Astrocyte (in vitro differentiated cells and primary cell): ENCODE data around the gene CNIH3. TPM values are rescaled to one million over a fixed set of nuclear protein-coding genes. Genes with fewer than 3 reads are reported as not detected.

Experiments
- DNase-seq: peaks from one replicate; pipeline ENCODE4 v3.0.0-alpha.2; 2010; ENCODE audit warnings: low read depth
- FAIRE-seq: peaks from 2 replicates; lab custom pipeline; 2011; peaks lifted over from hg19 to GRCh38; lab: Jason Lieb, UNC
- H2AFZ ChIP-seq: 2 replicates; pipeline ENCODE4 v1.6.0; 2012; ENCODE audit warnings: low read depth, low read length, inconsistent platforms
- H3K27ac ChIP-seq: 2 replicates; pipeline ENCODE4 v1.5.1; 2011; ENCODE audit warnings: low read depth, low read length, inconsistent platforms
- H3K27me3 ChIP-seq: 2 replicates; pipeline ENCODE4 v1.6.0; 2011; ENCODE audit warnings: low read length, inconsistent platforms; ENCODE audit not compliant: insufficient read depth
- H3K36me3 ChIP-seq: 2 replicates; pipeline ENCODE4 v1.5.1; 2011; ENCODE audit warnings: low read length, inconsistent platforms; ENCODE audit not compliant: insufficient read depth
- H3K4me1 ChIP-seq: 2 replicates; pipeline ENCODE4 v1.5.1; 2011; ENCODE audit warnings: low read length, inconsistent platforms; ENCODE audit not compliant: insufficient read depth
- H3K4me2 ChIP-seq: 2 replicates; pipeline ENCODE4 v1.6.0; 2012; ENCODE audit warnings: low read length, inconsistent platforms
- H3K4me3 ChIP-seq: 2 replicates; pipeline ENCODE4 v1.5.1; 2011; ENCODE audit warnings: low read depth, mild to moderate bottlenecking, low read length, inconsistent platforms; ENCODE audit not compliant: insufficient read depth
- H3K79me2 ChIP-seq: 2 replicates; pipeline ENCODE4 v1.6.0; 2012; ENCODE audit warnings: mild to moderate bottlenecking, low read length, inconsistent platforms; ENCODE audit not compliant: insufficient read depth
- H3K9ac ChIP-seq: 2 replicates; pipeline ENCODE4 v1.6.0; 2012; ENCODE audit warnings: mild to moderate bottlenecking, low read length, inconsistent platforms
- H3K9me3 ChIP-seq: 2 replicates; pipeline ENCODE4 v1.5.1; 2012; ENCODE audit warnings: low read depth, mild to moderate bottlenecking, low read length, inconsistent platforms; ENCODE audit not compliant: insufficient read depth
- H4K20me1 ChIP-seq: 2 replicates; pipeline ENCODE4 v1.6.0; 2012; ENCODE audit warnings: low read length, inconsistent platforms; ENCODE audit not compliant: insufficient read depth
- H3K27ac Mint-ChIP-seq: one replicate; pipeline ENCODE4 v1.8.0; 2021; ENCODE audit warnings: mild to moderate bottlenecking, mixed read lengths; ENCODE audit not compliant: unreplicated experiment
- H3K27me3 Mint-ChIP-seq: one replicate; pipeline ENCODE4 v1.8.0; 2021; ENCODE audit warnings: low read depth, mixed read lengths; ENCODE audit not compliant: unreplicated experiment
- H3K36me3 Mint-ChIP-seq: one replicate; pipeline ENCODE4 v1.8.0; 2021; ENCODE audit warnings: low read depth, mixed read lengths; ENCODE audit not compliant: unreplicated experiment
- H3K4me1 Mint-ChIP-seq: one replicate; pipeline ENCODE4 v1.8.0; 2021; ENCODE audit warnings: low read depth, mixed read lengths; ENCODE audit not compliant: unreplicated experiment
- H3K4me3 Mint-ChIP-seq: one replicate; pipeline ENCODE4 v1.8.0; 2021; ENCODE audit warnings: mild to moderate bottlenecking, moderate library complexity, mixed read lengths; ENCODE audit not compliant: unreplicated experiment
- H3K9me3 Mint-ChIP-seq: one replicate; pipeline ENCODE4 v1.8.0; 2021; ENCODE audit warnings: mild to moderate bottlenecking, mixed read lengths; ENCODE audit not compliant: unreplicated experiment
- EZH2 ChIP-seq: IDR thresholded peaks from 2 replicates; pipeline ENCODE4 v1.6.1; 2012; ENCODE audit warnings: mild to moderate bottlenecking, low read length, inconsistent platforms; ENCODE audit not compliant: insufficient read depth
- total RNA-seq: library from RNA; stranded (reverse); gene quantifications from 2 replicates; pipeline ENCODE4 v1.2.1, GENCODE V29; 2021
- TF ChIP-seq, protein P1 (sequence below): IDR thresholded peaks from 2 replicates; pipeline ENCODE4 v1.5.1; 2011; ENCODE audit warnings: low read depth, mild to moderate bottlenecking, inconsistent platforms, low read length, moderate library complexity; ENCODE audit not compliant: insufficient read depth

Gene CNIH3
- total RNA-seq, 1 donor from 2014 or later: 7.7 TPM

DNA sequence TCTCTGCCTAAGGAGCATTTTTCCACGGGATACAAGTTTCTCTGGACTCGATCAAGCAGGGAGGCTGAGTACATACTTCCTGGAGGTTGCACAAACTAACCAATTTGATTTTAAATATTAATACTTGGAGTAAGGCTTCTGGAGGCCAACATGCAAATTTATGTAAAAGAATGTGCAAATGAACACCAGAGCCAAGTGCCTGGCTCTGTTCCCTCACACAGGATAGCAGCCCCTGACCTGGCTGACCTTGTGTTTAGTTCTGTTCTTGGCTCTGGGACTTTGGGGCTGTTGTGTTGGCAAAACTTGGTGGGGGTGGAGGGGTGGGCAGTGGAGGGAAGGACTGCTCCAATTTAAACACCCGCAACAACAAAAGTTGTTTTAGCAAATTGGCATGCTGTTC is 34.2 kb downstream of the CNIH3 start:
- no peaks in the 10 kb centered on the region for H3K36me3 ChIP-seq
- H2AFZ ChIP-seq: no peak overlapping the region
- DNase-seq (no peak), FAIRE-seq (no peak)
- TF ChIP-seq EZH2: no peak
- TF ChIP-seq, protein P1, sequence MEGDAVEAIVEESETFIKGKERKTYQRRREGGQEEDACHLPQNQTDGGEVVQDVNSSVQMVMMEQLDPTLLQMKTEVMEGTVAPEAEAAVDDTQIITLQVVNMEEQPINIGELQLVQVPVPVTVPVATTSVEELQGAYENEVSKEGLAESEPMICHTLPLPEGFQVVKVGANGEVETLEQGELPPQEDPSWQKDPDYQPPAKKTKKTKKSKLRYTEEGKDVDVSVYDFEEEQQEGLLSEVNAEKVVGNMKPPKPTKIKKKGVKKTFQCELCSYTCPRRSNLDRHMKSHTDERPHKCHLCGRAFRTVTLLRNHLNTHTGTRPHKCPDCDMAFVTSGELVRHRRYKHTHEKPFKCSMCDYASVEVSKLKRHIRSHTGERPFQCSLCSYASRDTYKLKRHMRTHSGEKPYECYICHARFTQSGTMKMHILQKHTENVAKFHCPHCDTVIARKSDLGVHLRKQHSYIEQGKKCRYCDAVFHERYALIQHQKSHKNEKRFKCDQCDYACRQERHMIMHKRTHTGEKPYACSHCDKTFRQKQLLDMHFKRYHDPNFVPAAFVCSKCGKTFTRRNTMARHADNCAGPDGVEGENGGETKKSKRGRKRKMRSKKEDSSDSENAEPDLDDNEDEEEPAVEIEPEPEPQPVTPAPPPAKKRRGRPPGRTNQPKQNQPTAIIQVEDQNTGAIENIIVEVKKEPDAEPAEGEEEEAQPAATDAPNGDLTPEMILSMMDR: no peak
- Mint-ChIP-seq H3K27ac (no peak overlapping the region), H3K9me3 (no peaks in the 10 kb centered on the region), H3K36me3 (no peaks in the 10 kb centered on the region), H3K4me1 (peaks cover 3% of the 10 kb centered on the region), H3K27me3 (peaks cover 2% of the 10 kb centered on the region), H3K4me3 (no peak overlapping the region)
- no peak overlapping the region for H3K9ac ChIP-seq
- H3K4me2 ChIP-seq: no peak overlapping the region
- no peaks in the 10 kb centered on the region for H3K9me3 ChIP-seq
- peaks cover 17% of the 10 kb centered on the region for H3K4me1 ChIP-seq
- H3K79me2 ChIP-seq: peaks cover 82% of the 10 kb centered on the region
- peaks cover 52% of the 10 kb centered on the region for H4K20me1 ChIP-seq
- H3K4me3 ChIP-seq: no peak overlapping the region
- H3K27me3 ChIP-seq: no peaks in the 10 kb centered on the region
- H3K27ac ChIP-seq: no peak overlapping the region

DNA sequence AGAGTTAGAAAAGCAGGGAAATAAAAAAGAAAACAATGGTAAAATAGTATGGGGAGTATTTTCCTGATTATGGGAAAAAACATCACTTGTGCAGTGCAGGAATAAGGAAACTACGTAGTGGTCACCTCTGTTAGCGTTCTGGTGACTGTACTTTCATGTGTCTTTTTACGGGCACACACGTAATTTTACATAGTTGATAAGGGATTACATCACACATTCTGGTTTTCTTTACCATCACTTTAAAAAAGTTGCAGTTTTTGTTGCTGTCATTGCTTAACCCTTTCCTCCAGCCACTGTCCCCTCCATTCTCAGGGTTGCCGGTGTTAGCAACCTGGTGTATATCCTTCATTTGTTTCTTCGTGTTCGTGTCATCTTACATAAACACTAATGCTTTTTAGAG is 35.1 kb downstream of the CNIH3 start:
- H3K4me2 ChIP-seq: no peak overlapping the region
- H2AFZ ChIP-seq: no peak overlapping the region
- H3K27me3 Mint-ChIP-seq: peaks cover 2% of the 10 kb centered on the region
- TF ChIP-seq EZH2: no peak
- TF ChIP-seq, protein P1: no peak
- no peaks in the 10 kb centered on the region for H3K9me3 ChIP-seq
- no peak overlapping the region for H3K27ac Mint-ChIP-seq
- H3K4me1 ChIP-seq: peaks cover 17% of the 10 kb centered on the region
- DNase-seq (no peak), FAIRE-seq (peak; percentile 52)
- no peak overlapping the region for H3K4me3 ChIP-seq
- H4K20me1 ChIP-seq: peaks cover 50% of the 10 kb centered on the region
- H3K36me3 Mint-ChIP-seq: no peaks in the 10 kb centered on the region
- H3K79me2 ChIP-seq: peaks cover 82% of the 10 kb centered on the region
- no peaks in the 10 kb centered on the region for H3K27me3 ChIP-seq
- no peaks in the 10 kb centered on the region for H3K36me3 ChIP-seq
- no peaks in the 10 kb centered on the region for H3K9me3 Mint-ChIP-seq
- H3K4me1 Mint-ChIP-seq: peaks cover 3% of the 10 kb centered on the region
- H3K27ac ChIP-seq: no peak overlapping the region
- H3K9ac ChIP-seq: no peak overlapping the region
- H3K4me3 Mint-ChIP-seq: no peak overlapping the region

DNA sequence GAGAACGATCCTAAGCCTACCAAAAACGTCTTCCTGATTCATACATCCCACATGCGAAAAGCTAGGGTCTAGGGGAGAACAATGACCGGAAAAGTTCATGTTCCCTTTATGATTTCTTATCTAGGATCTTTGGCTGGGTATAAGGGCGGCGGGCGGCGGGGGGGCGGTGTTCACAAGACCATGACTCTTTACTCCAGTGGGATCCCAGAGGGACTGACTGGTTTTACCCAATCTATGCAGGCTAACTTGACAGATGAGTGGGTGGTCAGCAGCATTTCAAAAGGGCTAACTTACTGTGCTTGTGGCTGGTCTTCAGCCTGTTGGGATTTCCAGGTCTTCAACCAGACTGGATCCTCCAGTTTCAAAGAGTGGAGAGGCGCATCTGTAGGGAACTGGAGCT is 40.3 kb downstream of the CNIH3 start:
- Histone ChIP-seq H3K79me2 (peaks cover 63% of the 10 kb centered on the region), H3K9ac (no peak overlapping the region), H3K4me1 (peaks cover 11% of the 10 kb centered on the region), H3K4me3 (no peak overlapping the region), H3K27ac (no peak overlapping the region), H4K20me1 (peaks cover 31% of the 10 kb centered on the region), H3K36me3 (no peaks in the 10 kb centered on the region), H2AFZ (no peak overlapping the region), H3K4me2 (no peak overlapping the region), H3K27me3 (no peaks in the 10 kb centered on the region), H3K9me3 (no peaks in the 10 kb centered on the region)
- Mint-ChIP-seq H3K27me3 (no peaks in the 10 kb centered on the region), H3K27ac (no peak overlapping the region), H3K9me3 (no peaks in the 10 kb centered on the region), H3K36me3 (no peaks in the 10 kb centered on the region), H3K4me1 (no peaks in the 10 kb centered on the region), H3K4me3 (no peak overlapping the region)
- no peak for TF ChIP-seq EZH2
- TF ChIP-seq, protein P1: no peak
- FAIRE-seq (no peak), DNase-seq (no peak)
